HL-60 (cell line): ENCODE results near the gene STPG2.

Experiments used
- DNase-seq, 2 experiments: peaks; one replicate each; pipeline ENCODE4 v3.0.0-alpha.2; 2010 to 2020; ENCODE audit warnings: low read depth in 1 of 2, low spot score in 1 of 2
- H3K27ac ChIP-seq: fragments of 250-450 bp; sonication (Bioruptor Pico); replicated peaks from 2 replicates; pipeline ENCODE4 v1.5.1; 2020; ENCODE audit warnings: mild to moderate bottlenecking, moderate library complexity
- H3K27me3 ChIP-seq: fragments of 250-450 bp; sonication (Bioruptor Pico); 2 replicates; pipeline ENCODE4 v1.5.1; 2021; ENCODE audit warnings: mild to moderate bottlenecking, moderate library complexity; ENCODE audit not compliant: insufficient read depth, poor library complexity, severe bottlenecking
- H3K4me3 ChIP-seq: replicated peaks from 2 replicates; pipeline ENCODE4 v1.5.1; 2011; ENCODE audit warnings: mild to moderate bottlenecking, control low read depth, low read length; ENCODE audit not compliant: insufficient read depth
- GABPA ChIP-seq: IDR thresholded peaks from 2 replicates; pipeline ENCODE4 v1.6.1; 2012; ENCODE audit warnings: low read depth
- POLR2AphosphoS5 ChIP-seq: IDR thresholded peaks from 2 replicates; pipeline ENCODE4 v1.6.1; 2012; ENCODE audit warnings: low read depth
- SPI1 ChIP-seq: IDR thresholded peaks from 2 replicates; pipeline ENCODE4 v1.6.1; 2012; ENCODE audit warnings: low read depth, mild to moderate bottlenecking, borderline replicate concordance
- TF ChIP-seq, protein P1 (sequence below): IDR thresholded peaks from one replicate; pipeline ENCODE4 v1.5.1; 2011; ENCODE audit warnings: low read length, control low read depth, inconsistent platforms; ENCODE audit not compliant: insufficient read depth
- TF ChIP-seq, protein P2 (sequence below): IDR thresholded peaks from 2 replicates; pipeline ENCODE4 v1.6.1; 2012; ENCODE audit warnings: low read depth; ENCODE audit not compliant: insufficient replicate concordance

Gene STPG2

DNA sequence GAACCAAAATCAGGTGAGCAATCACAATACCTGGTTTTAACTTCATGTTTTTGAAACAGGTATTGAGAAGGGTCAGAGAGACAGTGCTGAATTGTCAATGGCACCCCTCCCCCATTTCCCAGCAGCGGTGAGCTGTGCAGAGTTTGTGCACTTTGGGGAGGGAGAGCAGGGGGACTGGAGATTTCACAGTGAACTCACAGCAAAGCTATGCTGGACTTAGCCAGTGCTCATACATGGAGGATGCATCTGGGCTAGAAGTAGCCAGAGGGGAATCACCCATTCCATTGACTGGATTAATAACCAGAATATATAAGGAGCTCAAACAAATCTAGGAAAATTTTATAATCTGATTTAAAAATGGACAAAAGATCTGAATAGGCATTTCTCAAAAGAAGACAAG is 612.6 kb downstream of the STPG2 start:
- H3K27me3 ChIP-seq = no peaks in the 10 kb centered on the region
- no peak for DNase-seq
- H3K4me3 ChIP-seq = no peak overlapping the region
- H3K27ac ChIP-seq = no peak overlapping the region
- TF ChIP-seq, protein P1, sequence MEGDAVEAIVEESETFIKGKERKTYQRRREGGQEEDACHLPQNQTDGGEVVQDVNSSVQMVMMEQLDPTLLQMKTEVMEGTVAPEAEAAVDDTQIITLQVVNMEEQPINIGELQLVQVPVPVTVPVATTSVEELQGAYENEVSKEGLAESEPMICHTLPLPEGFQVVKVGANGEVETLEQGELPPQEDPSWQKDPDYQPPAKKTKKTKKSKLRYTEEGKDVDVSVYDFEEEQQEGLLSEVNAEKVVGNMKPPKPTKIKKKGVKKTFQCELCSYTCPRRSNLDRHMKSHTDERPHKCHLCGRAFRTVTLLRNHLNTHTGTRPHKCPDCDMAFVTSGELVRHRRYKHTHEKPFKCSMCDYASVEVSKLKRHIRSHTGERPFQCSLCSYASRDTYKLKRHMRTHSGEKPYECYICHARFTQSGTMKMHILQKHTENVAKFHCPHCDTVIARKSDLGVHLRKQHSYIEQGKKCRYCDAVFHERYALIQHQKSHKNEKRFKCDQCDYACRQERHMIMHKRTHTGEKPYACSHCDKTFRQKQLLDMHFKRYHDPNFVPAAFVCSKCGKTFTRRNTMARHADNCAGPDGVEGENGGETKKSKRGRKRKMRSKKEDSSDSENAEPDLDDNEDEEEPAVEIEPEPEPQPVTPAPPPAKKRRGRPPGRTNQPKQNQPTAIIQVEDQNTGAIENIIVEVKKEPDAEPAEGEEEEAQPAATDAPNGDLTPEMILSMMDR = no peak
- no peak for TF ChIP-seq POLR2AphosphoS5
- TF ChIP-seq, protein P2, sequence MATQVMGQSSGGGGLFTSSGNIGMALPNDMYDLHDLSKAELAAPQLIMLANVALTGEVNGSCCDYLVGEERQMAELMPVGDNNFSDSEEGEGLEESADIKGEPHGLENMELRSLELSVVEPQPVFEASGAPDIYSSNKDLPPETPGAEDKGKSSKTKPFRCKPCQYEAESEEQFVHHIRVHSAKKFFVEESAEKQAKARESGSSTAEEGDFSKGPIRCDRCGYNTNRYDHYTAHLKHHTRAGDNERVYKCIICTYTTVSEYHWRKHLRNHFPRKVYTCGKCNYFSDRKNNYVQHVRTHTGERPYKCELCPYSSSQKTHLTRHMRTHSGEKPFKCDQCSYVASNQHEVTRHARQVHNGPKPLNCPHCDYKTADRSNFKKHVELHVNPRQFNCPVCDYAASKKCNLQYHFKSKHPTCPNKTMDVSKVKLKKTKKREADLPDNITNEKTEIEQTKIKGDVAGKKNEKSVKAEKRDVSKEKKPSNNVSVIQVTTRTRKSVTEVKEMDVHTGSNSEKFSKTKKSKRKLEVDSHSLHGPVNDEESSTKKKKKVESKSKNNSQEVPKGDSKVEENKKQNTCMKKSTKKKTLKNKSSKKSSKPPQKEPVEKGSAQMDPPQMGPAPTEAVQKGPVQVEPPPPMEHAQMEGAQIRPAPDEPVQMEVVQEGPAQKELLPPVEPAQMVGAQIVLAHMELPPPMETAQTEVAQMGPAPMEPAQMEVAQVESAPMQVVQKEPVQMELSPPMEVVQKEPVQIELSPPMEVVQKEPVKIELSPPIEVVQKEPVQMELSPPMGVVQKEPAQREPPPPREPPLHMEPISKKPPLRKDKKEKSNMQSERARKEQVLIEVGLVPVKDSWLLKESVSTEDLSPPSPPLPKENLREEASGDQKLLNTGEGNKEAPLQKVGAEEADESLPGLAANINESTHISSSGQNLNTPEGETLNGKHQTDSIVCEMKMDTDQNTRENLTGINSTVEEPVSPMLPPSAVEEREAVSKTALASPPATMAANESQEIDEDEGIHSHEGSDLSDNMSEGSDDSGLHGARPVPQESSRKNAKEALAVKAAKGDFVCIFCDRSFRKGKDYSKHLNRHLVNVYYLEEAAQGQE = no peak
- TF ChIP-seq GABPA = no peak
- no peak for TF ChIP-seq SPI1

DNA sequence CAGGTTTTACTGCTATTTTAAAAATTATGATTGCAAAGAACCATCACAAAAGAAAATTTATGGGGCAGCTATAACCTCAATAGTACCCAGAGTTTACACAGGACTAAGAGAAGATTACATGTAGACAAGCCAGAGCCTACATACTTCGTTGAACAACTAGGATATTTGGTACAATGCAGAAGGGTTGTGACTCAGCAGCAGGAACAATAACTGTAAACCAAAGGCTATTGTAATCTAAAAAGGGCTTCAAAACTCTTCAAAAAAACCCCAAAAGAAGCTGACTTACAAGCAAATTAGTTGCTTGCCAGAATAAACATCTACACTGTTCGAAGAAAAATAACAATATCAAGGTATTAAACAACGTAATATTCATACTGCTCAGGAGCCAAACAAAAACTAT is 618.0 kb downstream of the STPG2 start:
- TF ChIP-seq, protein P2 = no peak
- TF ChIP-seq GABPA (no peak), POLR2AphosphoS5 (no peak), SPI1 (no peak)
- TF ChIP-seq, protein P1 = no peak
- no peak for DNase-seq
- Histone ChIP-seq H3K27ac (no peak overlapping the region), H3K4me3 (no peak overlapping the region), H3K27me3 (no peaks in the 10 kb centered on the region)

DNA sequence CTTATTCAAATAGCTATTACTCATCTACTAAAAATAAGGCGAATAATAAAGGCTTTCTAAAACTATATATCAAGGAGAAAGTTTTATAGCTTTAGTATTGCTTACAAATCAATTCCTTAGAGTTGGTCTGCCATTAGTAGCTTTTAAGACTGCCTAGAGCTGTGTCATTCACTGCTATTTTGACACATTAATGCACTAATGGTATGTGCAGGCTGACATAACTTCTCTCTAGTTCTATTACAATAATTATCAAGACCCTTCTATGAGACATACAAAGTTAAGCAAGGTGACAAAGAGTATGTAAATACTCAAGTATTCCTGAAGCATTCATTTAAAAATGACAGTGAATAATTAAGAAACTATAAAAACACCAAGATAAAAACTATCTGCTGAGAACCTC is 625.3 kb downstream of the STPG2 start:
- H3K4me3 ChIP-seq = no peak overlapping the region
- no peaks in the 10 kb centered on the region for H3K27me3 ChIP-seq
- H3K27ac ChIP-seq = no peak overlapping the region
- TF ChIP-seq POLR2AphosphoS5 (no peak), GABPA (no peak), SPI1 (no peak)
- TF ChIP-seq, protein P1 = no peak
- TF ChIP-seq, protein P2 = no peak
- no peak for DNase-seq
